ENCODE measurements around the gene CTNND2. TPM values are rescaled to one million over a fixed set of nuclear protein-coding genes. Genes with fewer than 3 reads are reported as not detected.

CTNND2 gene
- total RNA-seq, 1 experiment from 2014 or later: 7.0 TPM

- no peak overlapping the region for H2AFZ ChIP-seq (ENCODE audit: low read length)
- Mint-ChIP-seq H3K36me3 (ENCODE audit: insufficient read depth in 1 of 3, low read depth in 3 of 3) (0 out of 7 replicates have a peak, but pooled peaks cover 0 to 3% (median 0%) of the 10 kb centered on the region in 3 experiments), H3K27me3 (ENCODE audit: low read depth) (peaks cover 28% of the 10 kb centered on the region), H3K9me3 (no peaks in the 10 kb centered on the region; a peak in 2 of 5 replicates), H3K4me3 (no peak overlapping the region), H3K4me1 (peaks cover 12 to 27% of the 10 kb centered on the region in 2 experiments), H3K27ac (no peak overlapping the region; a peak in 1 of 7 replicates)
- H3K79me2 ChIP-seq (ENCODE audit: insufficient read depth, low read length): no peaks in the 10 kb centered on the region
- H2BK20ac ChIP-seq (ENCODE audit: low read depth, low read length, poor library complexity, severe bottlenecking): no peak overlapping the region
- H3K9me3 ChIP-seq (ENCODE audit: control insufficient read depth, low read depth, low read length): no peaks in the 10 kb centered on the region
- no peak overlapping the region for H3K18ac ChIP-seq (ENCODE audit: insufficient read length, low read depth, low read length)
- no peak overlapping the region for H3T11ph ChIP-seq (ENCODE audit: low read length)
- TF ChIP-seq CTCF (conservative IDR thresholded peaks at IDR 0.05): no peak
- no peak overlapping the region for H3K4me2 ChIP-seq (ENCODE audit: insufficient read depth, insufficient read length, low read length)
- no peak for DNase-seq
- no peak overlapping the region for H4K8ac ChIP-seq (replicated peaks; ENCODE audit: insufficient read length, low read depth, low read length)
- H2BK120ac ChIP-seq (ENCODE audit: low read depth, low read length, poor library complexity, severe bottlenecking): no peak overlapping the region
- no peaks in the 10 kb centered on the region for H3K79me1 ChIP-seq (ENCODE audit: insufficient read depth, low read depth, low read length, poor library complexity, severe bottlenecking)
- H3K4me1 ChIP-seq (ENCODE audit: insufficient read depth, low read length): no peaks in the 10 kb centered on the region; the same call in 1 of the 2 replicates
- no peak overlapping the region for H3K27ac ChIP-seq (ENCODE audit: insufficient read length, low read depth, low read length)
- H4K5ac ChIP-seq (ENCODE audit: insufficient read length, low read depth, low read length): no peak overlapping the region
- H3K23me2 ChIP-seq (ENCODE audit: insufficient read length, low read depth, low read length, poor library complexity, severe bottlenecking): no peaks in the 10 kb centered on the region
- H4K91ac ChIP-seq (ENCODE audit: insufficient read length, low read depth, low read length): no peak overlapping the region
- WGBS (ENCODE audit: extremely low coverage, insufficient read length, low lambda C conversion rate): no CpG with 5 or more reads among the region's 6 CpGs
- no peak overlapping the region for H2BK12ac ChIP-seq (ENCODE audit: insufficient read length, low read depth, low read length)
- H3K27me3 ChIP-seq (ENCODE audit: insufficient read depth, low read length): no peaks in the 10 kb centered on the region
- H3K14ac ChIP-seq (ENCODE audit: insufficient read depth, low read length): no peak overlapping the region
- no peak overlapping the region for H3K23ac ChIP-seq (ENCODE audit: insufficient read length, low read depth, low read length)
- H3K56ac ChIP-seq (ENCODE audit: insufficient read length, low read depth, low read length): no peak overlapping the region
- no peak overlapping the region for H3K9ac ChIP-seq (ENCODE audit: extremely low read depth, insufficient read length, low read length)
- H2BK5ac ChIP-seq (ENCODE audit: insufficient read length, low read length): no peak overlapping the region
- H2BK15ac ChIP-seq (ENCODE audit: low read depth, low read length): no peak overlapping the region
- no peaks in the 10 kb centered on the region for H4K20me1 ChIP-seq (ENCODE audit: control insufficient read depth, insufficient read depth, insufficient read length)
- no peak overlapping the region for H2AK5ac ChIP-seq (ENCODE audit: insufficient read length, low read length)
- H3K4ac ChIP-seq (ENCODE audit: low read depth, low read length): no peak overlapping the region
Measured at GRCh38 chr5:10989577-10990263, 914.5 kb downstream of the CTNND2 start.
